Ovary (tissue), 3 donors: ENCODE results near the gene OPCML.

ENCODE experiments used
- CTCF ChIP-seq, 3 donors: fragments of 450-650 bp in 2 of 3; fragments of 200-600 bp in 1 of 3; IDR thresholded peaks; one replicate each; pipeline versions ENCODE4 v1.5.1 to v1.8.0; 2016 to 2022; ENCODE audit warnings: antibody characterized with exemption in 3 of 3, mild to moderate bottlenecking in 1 of 3
- EP300 ChIP-seq: sonication (generic); formaldehyde crosslinking; IDR thresholded peaks from one replicate; pipeline ENCODE4 v1.6.1; 2017; ENCODE audit warnings: antibody characterized with exemption
- POLR2A ChIP-seq: fragments of 450-650 bp; IDR thresholded peaks from one replicate; pipeline ENCODE4 v1.6.1; 2017; ENCODE audit warnings: antibody characterized with exemption, mild to moderate bottlenecking, moderate library complexity
- donor health status: DM: no; HTN: no; CAD: no.

DNA sequence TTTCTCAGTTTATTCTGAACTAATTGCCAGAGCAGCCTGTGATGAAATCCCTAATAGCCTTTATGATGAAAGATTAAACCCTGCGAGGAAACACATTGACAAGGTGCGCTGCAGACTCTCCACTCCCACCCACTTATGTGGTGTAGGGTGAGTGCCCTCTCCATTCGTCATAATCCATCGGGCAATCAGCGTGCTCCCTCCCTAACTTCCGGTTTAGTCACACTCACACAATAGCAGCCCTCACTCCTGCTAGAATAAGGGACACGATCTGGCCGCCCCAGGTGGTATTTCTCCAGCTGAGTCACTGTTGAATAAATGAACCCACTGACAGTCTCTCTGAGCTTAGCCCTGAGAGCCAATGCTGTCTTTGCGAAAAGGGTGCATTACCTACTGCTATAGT, 188.3 kb downstream of the OPCML start:
- TF ChIP-seq CTCF (IDR thresholded peaks at IDR 0.05) (no peak), POLR2A (no peak), EP300 (no peak)
